Heart left ventricle (tissue), 13 donors: ENCODE measurements around the gene SPECC1.
"Not testable (repeated sequence)": the region's sequence is repeated elsewhere in the genome, so short reads cannot be mapped to it uniquely, and the experiment has no call there.

Experiments used
- CTCF ChIP-seq, 12 donors: fragments of 200-600 bp; sonication (generic) in 4 of 12; IDR thresholded peaks; one replicate each; pipeline versions ENCODE4 v1.5.0 to v1.8.0; 2018 to 2022; ENCODE audit warnings: antibody characterized with exemption in 12 of 12, mild to moderate bottlenecking in 5 of 12
- POLR2A ChIP-seq, 2 donors: fragments of 450-650 bp; IDR thresholded peaks; one replicate each; pipeline ENCODE4 v1.6.1; 2017; ENCODE audit warnings: antibody characterized with exemption in 2 of 2, mild to moderate bottlenecking in 2 of 2, moderate library complexity in 2 of 2
- donor health status: ischemic (EF 13 %, LVEDD 7.1; RV severe dilation, severe dysfunction).
- donor health status: DM: no; HTN: yes; CAD: no.
- donor health status: DM: no; HTN: no; CAD: no.
- donor health status: ischemic (EF 25% LVEDD 6.9; RV normal size, moderate dysfunction).
- donor health status: ischemic (EF 25% LVEDD 5.7; RV mildly dilated, moderate dysfunction).
- donor health status: ischemic (EF 35%, LVEDD 5.7; RV mildly dilated, moderate dysfunction).
- donor health status: nonischemic (EF 11% LVEDD 7.7; RV severe dilation, severe dysfunction).
- donor health status: DM: yes; HTN: yes; CAD: no.
- donor health status: PGD.
- donor health status: ischemic (EF 29% LVEDD 5.4; RV normal size, mild dysfunction).
- donor health status: nonischemic (EF 23%, LVEDD 6.1; RV moderate dilation, normal function).

GRCh38 chr17:20100806-20101205 is 91.6 kb downstream of the SPECC1 start:
- not testable (repeated sequence) for TF ChIP-seq POLR2A, CTCF (IDR thresholded peaks at IDR 0.05)
